Endothelial cell (in vitro differentiated cells): Measurements from ENCODE around the gene ORC5. TPM values are rescaled to one million over a fixed set of nuclear protein-coding genes. Genes with fewer than 3 reads are reported as not detected.

ENCODE experiments used
- DNase-seq: peaks from one replicate; pipeline ENCODE4 v3.0.0; 2021; ENCODE audit warnings: low spot score
- H3K27ac Mint-ChIP-seq: one replicate; pipeline ENCODE4 v1.8.0; 2021; ENCODE audit warnings: mixed read lengths, inconsistent platforms; ENCODE audit not compliant: unreplicated experiment
- H3K27me3 Mint-ChIP-seq: one replicate; pipeline ENCODE4 v1.8.0; 2021; ENCODE audit warnings: mild to moderate bottlenecking, moderate library complexity, mixed read lengths, inconsistent platforms; ENCODE audit not compliant: unreplicated experiment
- H3K36me3 Mint-ChIP-seq: one replicate; pipeline ENCODE4 v1.8.0; 2021; ENCODE audit warnings: mild to moderate bottlenecking, low read depth, mixed read lengths, inconsistent platforms; ENCODE audit not compliant: unreplicated experiment
- H3K4me1 Mint-ChIP-seq: one replicate; pipeline ENCODE4 v1.8.0; 2021; ENCODE audit warnings: mild to moderate bottlenecking, mixed read lengths, inconsistent platforms; ENCODE audit not compliant: unreplicated experiment
- H3K4me3 Mint-ChIP-seq: one replicate; pipeline ENCODE4 v1.8.0; 2021; ENCODE audit warnings: mild to moderate bottlenecking, mixed read lengths, inconsistent platforms; ENCODE audit not compliant: unreplicated experiment
- H3K9me3 Mint-ChIP-seq: one replicate; pipeline ENCODE4 v1.8.0; 2021; ENCODE audit warnings: mixed read lengths, inconsistent platforms; ENCODE audit not compliant: unreplicated experiment
- CTCF ChIP-seq: fragments of 200-600 bp; sonication (generic); IDR thresholded peaks from one replicate; pipeline ENCODE4 v1.5.0; 2021; ENCODE audit warnings: antibody characterized with exemption; ENCODE audit not compliant: unreplicated experiment
- long read RNA-seq: library from polyadenylated mRNA; unstranded; transcript quantifications from one replicate; pipeline ENCODE4 v2.0.0, GENCODE V29; 2020; ENCODE audit not compliant: unreplicated experiment
- total RNA-seq: library from RNA; stranded (reverse); fragmentation: NEBNext Ultra II Directional; extraction: Animal tissue kit (Norgen Biotek cat#: 25700); gene quantifications from one replicate; pipeline ENCODE4 v1.2.1, GENCODE V29; 2021; ENCODE audit not compliant: unreplicated experiment

Gene ORC5
- total RNA-seq: 16.7 TPM
- long read RNA-seq, transcript ORC5-201 (14 exons, 1,958 nt): major isoform, 6 of 8 reads
- long read RNA-seq, partial matches to known transcripts: 1 of 8 reads
- long read RNA-seq, other reads (novel, unspliced or antisense): 1 of 8 reads

GRCh38 chr7:104207731-104208420 lies at the start of gene ORC5:
ORC5 (minus strand) TSS chr7:104208013; CDS start chr7:104207904, 109 bp downstream.
- peak within 1 kb of the TSS; percentile 99 for H3K4me3 Mint-ChIP-seq
- peaks cover 17% of the 10 kb centered on the region for H3K4me1 Mint-ChIP-seq
- peak within 1 kb of the TSS; percentile 93 for H3K27ac Mint-ChIP-seq

DNA sequence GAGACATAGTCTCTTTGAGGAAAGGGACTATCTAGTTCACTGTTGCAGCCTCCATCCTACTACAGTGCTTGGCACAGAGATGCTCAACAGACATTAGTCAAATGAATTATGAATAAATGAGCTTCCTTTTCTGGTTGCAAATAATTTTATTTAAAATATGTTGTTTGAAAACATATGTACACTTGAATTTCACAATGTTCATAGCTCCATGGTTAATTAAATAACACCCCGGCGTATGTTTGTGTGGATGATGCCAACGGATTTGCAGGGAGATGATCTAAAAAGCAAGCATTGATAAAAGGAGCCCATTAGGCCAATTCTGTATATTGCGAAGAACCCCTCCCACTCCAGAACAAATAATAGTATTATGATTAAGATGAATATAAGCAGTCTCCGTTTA lies 47.8 kb upstream of the ORC5 start:
- DNase-seq: no peak
- H3K4me3 Mint-ChIP-seq: no peak overlapping the region
- H3K27me3 Mint-ChIP-seq: peaks cover 3% of the 10 kb centered on the region
- H3K27ac Mint-ChIP-seq: no peak overlapping the region
- no peaks in the 10 kb centered on the region for H3K9me3 Mint-ChIP-seq
- no peaks in the 10 kb centered on the region for H3K4me1 Mint-ChIP-seq
- TF ChIP-seq CTCF: no peak
- no peaks in the 10 kb centered on the region for H3K36me3 Mint-ChIP-seq

More at GRCh38 chr7:104207731-104208420, at the start of gene ORC5:
- TF ChIP-seq CTCF: no peak
- Mint-ChIP-seq H3K9me3 (peaks cover 4% of the 10 kb centered on the region), H3K36me3 (peaks cover 3% of the 10 kb centered on the region), H3K27me3 (no peaks in the 10 kb centered on the region)
- DNase-seq: peak; percentile 76

GRCh38 chr7:104255194-104255593 lies 47.4 kb upstream of the ORC5 start:
- H3K9me3 Mint-ChIP-seq: no peaks in the 10 kb centered on the region
- H3K36me3 Mint-ChIP-seq: no peaks in the 10 kb centered on the region
- no peak for TF ChIP-seq CTCF
- peaks cover 3% of the 10 kb centered on the region for H3K27me3 Mint-ChIP-seq
- DNase-seq: no peak
- H3K27ac Mint-ChIP-seq: no peak overlapping the region
- H3K4me1 Mint-ChIP-seq: no peaks in the 10 kb centered on the region
- no peak overlapping the region for H3K4me3 Mint-ChIP-seq

- H3K9me3 Mint-ChIP-seq: no peaks in the 10 kb centered on the region
- H3K27me3 Mint-ChIP-seq: peaks cover 3% of the 10 kb centered on the region
- DNase-seq: no peak
- no peaks in the 10 kb centered on the region for H3K4me1 Mint-ChIP-seq
- no peak overlapping the region for H3K27ac Mint-ChIP-seq
- no peak overlapping the region for H3K4me3 Mint-ChIP-seq
- no peak for TF ChIP-seq CTCF
- no peaks in the 10 kb centered on the region for H3K36me3 Mint-ChIP-seq
Measured at GRCh38 chr7:104254696-104255095, 46.9 kb upstream of the ORC5 start.

DNA sequence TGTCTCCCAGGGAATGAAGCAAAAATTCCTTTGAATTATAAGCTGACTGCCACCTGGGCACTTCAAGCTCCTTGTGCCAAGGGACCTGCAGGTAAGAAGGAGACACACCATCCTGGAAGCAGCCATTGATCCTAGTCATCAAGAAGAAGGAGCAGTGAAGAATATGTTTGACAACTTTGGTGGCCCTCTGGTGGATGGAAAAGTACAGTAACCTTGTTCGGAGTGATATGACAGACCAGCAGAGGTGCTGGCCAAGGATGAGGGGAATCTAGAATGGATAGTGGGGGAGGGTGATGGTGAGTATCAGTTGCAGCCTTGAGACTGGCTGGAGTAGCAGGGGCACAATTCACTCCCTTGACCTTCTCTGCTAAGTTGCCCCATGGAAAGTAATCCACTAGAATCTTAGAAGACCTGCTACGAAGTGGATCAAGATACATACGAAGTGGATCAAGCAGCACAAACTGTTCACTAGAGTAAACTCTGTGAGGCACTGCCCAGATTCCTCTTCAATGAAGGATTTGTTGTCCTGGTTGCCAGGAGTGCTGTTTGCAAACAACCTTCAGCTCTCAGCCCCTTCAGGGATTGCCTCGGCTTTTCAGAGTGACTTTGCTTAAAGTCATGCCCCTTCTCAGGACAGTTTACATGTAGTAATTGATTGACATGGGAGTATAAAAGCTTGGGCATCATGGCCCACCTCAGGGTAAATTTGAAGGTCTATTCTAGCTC lies 44.8 kb upstream of the ORC5 start:
- H3K9me3 Mint-ChIP-seq: no peaks in the 10 kb centered on the region
- peaks cover 3% of the 10 kb centered on the region for H3K27me3 Mint-ChIP-seq
- no peaks in the 10 kb centered on the region for H3K4me1 Mint-ChIP-seq
- DNase-seq: no peak
- TF ChIP-seq CTCF: no peak
- no peaks in the 10 kb centered on the region for H3K36me3 Mint-ChIP-seq
- no peak overlapping the region for H3K27ac Mint-ChIP-seq
- no peak overlapping the region for H3K4me3 Mint-ChIP-seq
